HEK293T (cell line): ENCODE measurements around the gene AKAP6.

ENCODE experiments used
- CTCF ChIA-PET: fragments of 350-600 bp; formaldehyde crosslinking; extraction: SDS; loops from one replicate; lab custom pipeline; 2021; ENCODE audit warnings: antibody characterized with exemption, inconsistent platforms; lab: Yijun Ruan, JAX
- POLR2A ChIA-PET: fragments of 350-600 bp; formaldehyde crosslinking; extraction: SDS; loops from one replicate; lab custom pipeline; 2020; ENCODE audit warnings: antibody characterized with exemption, inconsistent platforms; lab: Yijun Ruan, JAX
- DNase-seq: peaks from one replicate; pipeline ENCODE4 v3.0.0; 2012; ENCODE audit warnings: mixed read lengths; ENCODE audit errors: extremely low spot score
- ARNT ChIP-seq: fragments of 450-650 bp; IDR thresholded peaks from 2 replicates; pipeline ENCODE4 v1.6.1; 2017; ENCODE audit warnings: mild to moderate bottlenecking
- BHLHE40 ChIP-seq: fragments of 450-650 bp; IDR thresholded peaks from 2 replicates; pipeline ENCODE4 v1.6.1; 2016; ENCODE audit warnings: mild to moderate bottlenecking, moderate library complexity, borderline replicate concordance
- CTBP1 ChIP-seq: fragments of 450-650 bp; IDR thresholded peaks from 2 replicates; pipeline ENCODE4 v1.6.1; 2016; ENCODE audit warnings: borderline replicate concordance
- ELF4 ChIP-seq: fragments of 450-650 bp; IDR thresholded peaks from 2 replicates; pipeline ENCODE4 v1.6.1; 2017; ENCODE audit warnings: antibody characterized with exemption
- FOXA1 ChIP-seq: fragments of 450-650 bp; IDR thresholded peaks from 2 replicates; pipeline ENCODE4 v1.6.1; 2016; ENCODE audit warnings: mild to moderate bottlenecking
- FOXK2 ChIP-seq: fragments of 450-650 bp; IDR thresholded peaks from 2 replicates; pipeline ENCODE4 v1.6.1; 2016; ENCODE audit warnings: mild to moderate bottlenecking
- FOXM1 ChIP-seq: fragments of 450-650 bp; IDR thresholded peaks from 2 replicates; pipeline ENCODE4 v1.6.1; 2017; ENCODE audit warnings: mild to moderate bottlenecking, borderline replicate concordance
- HDGF ChIP-seq: fragments of 450-650 bp; IDR thresholded peaks from 2 replicates; pipeline ENCODE4 v1.6.1; 2017; ENCODE audit warnings: antibody characterized with exemption, borderline replicate concordance
- L3MBTL2 ChIP-seq: fragments of 450-650 bp; conservative IDR thresholded peaks from 2 replicates; pipeline ENCODE4 v1.6.1; 2016; ENCODE audit warnings: mild to moderate bottlenecking
- LEF1 ChIP-seq: fragments of 450-650 bp; IDR thresholded peaks from 2 replicates; pipeline ENCODE4 v1.6.1; 2017; ENCODE audit warnings: mild to moderate bottlenecking, borderline replicate concordance
- NFRKB ChIP-seq: fragments of 450-650 bp; IDR thresholded peaks from 2 replicates; pipeline ENCODE4 v1.6.1; 2016; ENCODE audit warnings: mild to moderate bottlenecking, moderate library complexity
- SP1 ChIP-seq: fragments of 450-650 bp; IDR thresholded peaks from 2 replicates; pipeline ENCODE4 v1.6.1; 2017
- SUZ12 ChIP-seq: fragments of 450-650 bp; IDR thresholded peaks from 2 replicates; pipeline ENCODE4 v1.6.1; 2016; ENCODE audit warnings: mild to moderate bottlenecking
- TARDBP ChIP-seq: fragments of 450-650 bp; IDR thresholded peaks from 2 replicates; pipeline ENCODE4 v1.6.1; 2016
- ZNF384 ChIP-seq: fragments of 450-650 bp; IDR thresholded peaks from 2 replicates; pipeline ENCODE4 v1.6.1; 2016
- TF ChIP-seq, protein P1 (sequence below): fragments of 450-650 bp; IDR thresholded peaks from 2 replicates; pipeline ENCODE4 v1.6.1; 2016

AKAP6 gene

DNA sequence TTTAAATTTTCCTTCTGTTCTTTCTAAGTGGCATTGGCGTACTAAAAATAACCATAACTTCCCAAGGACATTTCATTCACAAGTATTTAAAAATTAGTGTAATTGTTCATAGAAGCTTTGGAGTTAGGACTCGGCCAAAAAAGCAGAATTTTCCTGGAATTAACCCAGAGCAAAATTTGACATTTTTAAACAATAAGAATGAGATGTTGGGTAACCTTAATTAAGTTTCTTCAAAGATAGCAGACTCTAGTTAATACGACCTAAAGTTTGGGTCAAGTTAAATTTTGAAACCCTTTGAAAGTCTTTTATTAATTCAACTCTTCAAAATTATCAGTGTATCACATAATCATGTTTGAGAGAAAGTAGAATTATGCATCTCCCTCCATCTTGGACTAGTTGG lies 118.3 kb downstream of the AKAP6 start:
- no peak for DNase-seq
- ChIA-PET POLR2A (no interaction called here), CTCF (no interaction called here)
- TF ChIP-seq SP1 (no peak), NFRKB (no peak), HDGF (no peak), FOXM1 (no peak), LEF1 (no peak), L3MBTL2 (no peak), ZNF384 (no peak), ELF4 (no peak), SUZ12 (no peak), TARDBP (no peak), CTBP1 (no peak), BHLHE40 (no peak), ARNT (no peak), FOXA1 (no peak), FOXK2 (no peak)
- TF ChIP-seq, protein P1, sequence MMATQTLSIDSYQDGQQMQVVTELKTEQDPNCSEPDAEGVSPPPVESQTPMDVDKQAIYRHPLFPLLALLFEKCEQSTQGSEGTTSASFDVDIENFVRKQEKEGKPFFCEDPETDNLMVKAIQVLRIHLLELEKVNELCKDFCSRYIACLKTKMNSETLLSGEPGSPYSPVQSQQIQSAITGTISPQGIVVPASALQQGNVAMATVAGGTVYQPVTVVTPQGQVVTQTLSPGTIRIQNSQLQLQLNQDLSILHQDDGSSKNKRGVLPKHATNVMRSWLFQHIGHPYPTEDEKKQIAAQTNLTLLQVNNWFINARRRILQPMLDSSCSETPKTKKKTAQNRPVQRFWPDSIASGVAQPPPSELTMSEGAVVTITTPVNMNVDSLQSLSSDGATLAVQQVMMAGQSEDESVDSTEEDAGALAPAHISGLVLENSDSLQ: no peak

DNA sequence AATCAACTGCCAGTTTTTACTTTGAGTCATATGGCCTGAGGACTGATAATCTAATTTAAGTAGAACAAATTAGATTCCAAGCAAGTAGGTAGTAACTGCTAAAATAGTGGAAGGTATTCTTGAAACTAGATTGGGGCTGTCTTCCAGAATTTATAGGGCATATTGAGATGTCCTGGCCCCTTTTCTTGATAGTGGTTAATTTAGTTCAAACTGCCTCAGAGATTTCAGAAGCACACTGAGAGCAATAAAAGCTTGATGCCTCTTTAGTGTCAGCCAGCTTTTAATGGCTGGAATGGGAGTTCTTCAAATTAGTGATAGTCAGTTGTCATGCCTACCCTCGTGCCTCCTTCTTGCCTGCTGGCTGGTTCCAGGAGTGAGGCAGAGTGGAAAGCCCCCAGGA lies 120.5 kb downstream of the AKAP6 start:
- ChIA-PET CTCF (interaction anchor here (1.4 kb wide), 1 partner anchor 20 kb away, joined by 3 read pairs; no protein-coding TSS in a partner anchor), POLR2A (no interaction called here)
- DNase-seq: no peak
- TF ChIP-seq LEF1: no peak
- TF ChIP-seq, protein P1: peak; percentile 45

DNA sequence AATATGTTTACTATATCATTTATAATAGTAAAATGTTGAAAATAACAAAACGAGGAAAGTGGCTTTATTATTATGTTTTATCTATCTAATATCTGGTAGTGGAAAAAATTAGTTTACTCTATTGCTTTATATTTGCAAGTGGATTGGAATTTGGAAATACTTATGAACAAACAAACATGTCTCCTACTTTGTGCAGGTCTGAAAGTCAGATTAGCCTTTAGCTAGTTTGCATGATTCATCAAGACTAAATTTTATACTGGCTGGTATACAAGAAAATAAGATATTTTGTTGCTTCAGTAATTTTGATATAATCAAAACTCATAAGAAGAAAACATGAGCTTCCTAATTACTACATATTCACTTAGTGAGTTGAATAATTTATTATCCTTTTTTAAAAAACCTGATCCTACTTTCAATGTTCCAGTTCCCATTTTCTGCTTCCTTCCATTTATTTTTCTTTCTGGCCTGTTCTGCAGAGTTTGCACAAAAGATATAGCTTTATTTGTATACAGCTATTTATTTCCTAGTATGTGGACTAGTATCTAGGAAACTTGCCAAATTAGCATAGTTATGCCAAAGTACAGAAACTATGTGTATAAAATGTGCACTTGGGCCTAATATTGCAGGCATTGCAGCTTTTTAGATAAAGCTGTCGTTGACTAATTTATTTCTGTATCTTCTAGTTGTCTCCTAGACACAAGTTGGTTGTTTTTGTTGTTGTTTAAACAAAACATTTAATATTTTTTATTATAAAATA lies 122.0 kb downstream of the AKAP6 start:
- no peak for TF ChIP-seq ARNT
- TF ChIP-seq, protein P1: no peak
- TF ChIP-seq ZNF384: no peak
- no peak for TF ChIP-seq L3MBTL2
- no peak for TF ChIP-seq FOXK2
- TF ChIP-seq ELF4: no peak
- no peak for TF ChIP-seq SP1
- TF ChIP-seq FOXA1: no peak
- no peak for TF ChIP-seq TARDBP
- no peak for TF ChIP-seq HDGF
- no peak for TF ChIP-seq LEF1
- no peak for TF ChIP-seq BHLHE40
- TF ChIP-seq SUZ12: no peak
- TF ChIP-seq FOXM1: no peak
- no peak for TF ChIP-seq NFRKB
- no peak for TF ChIP-seq CTBP1
- CTCF ChIA-PET: no interaction called here
- DNase-seq: no peak
- POLR2A ChIA-PET: no interaction called here

DNA sequence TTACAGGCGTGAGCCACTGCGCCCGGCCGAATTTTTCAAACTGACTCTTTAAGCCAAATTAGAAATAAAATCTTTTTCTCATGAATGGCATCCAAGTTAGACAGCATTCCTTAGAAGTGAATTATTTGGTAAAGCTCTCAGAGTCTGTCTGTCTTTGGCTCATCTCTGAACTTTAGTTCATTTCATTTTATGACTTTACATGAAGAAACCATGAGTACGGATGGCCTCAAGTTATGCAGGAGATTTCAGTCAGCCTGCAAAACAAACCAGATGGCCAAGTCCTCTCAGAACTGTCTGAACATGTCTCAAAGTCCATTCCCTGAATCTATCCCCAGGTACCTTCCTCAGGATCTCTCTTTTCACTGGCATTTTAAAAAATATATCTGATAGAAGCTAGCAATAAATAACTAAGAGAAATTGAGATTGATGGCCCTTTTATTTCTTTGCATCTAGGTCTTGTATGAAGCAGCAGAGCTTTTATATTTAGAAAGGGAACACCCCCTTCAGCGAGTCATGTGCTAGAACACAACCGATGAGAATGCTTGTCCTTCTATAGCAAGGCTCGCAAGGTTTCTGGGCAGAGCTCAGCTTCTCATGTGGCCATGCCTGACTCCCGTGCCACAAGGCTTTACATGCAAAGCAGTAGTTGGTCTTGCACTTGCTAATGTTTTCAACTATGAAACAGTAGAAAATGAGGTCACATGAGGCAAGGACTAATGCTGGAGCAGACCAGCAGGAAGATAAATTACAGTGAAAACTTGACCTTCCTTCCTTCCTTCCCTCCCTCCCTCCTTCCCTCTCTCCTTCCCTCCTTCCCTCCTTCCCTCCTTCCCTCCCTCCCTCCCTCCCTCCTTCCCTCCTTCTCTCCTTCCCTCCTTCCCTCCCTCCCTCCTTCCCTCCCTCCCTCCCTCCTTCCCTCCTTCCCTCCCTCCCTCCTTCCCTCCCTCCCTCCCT lies 125.0 kb downstream of the AKAP6 start:
- POLR2A ChIA-PET: no interaction called here
- CTCF ChIA-PET: no interaction called here
- TF ChIP-seq, protein P1: no peak
- TF ChIP-seq SUZ12 (no peak), FOXK2 (no peak), FOXM1 (no peak), FOXA1 (no peak), L3MBTL2 (no peak), ZNF384 (no peak), HDGF (no peak), NFRKB (no peak), SP1 (no peak), TARDBP (no peak), LEF1 (no peak), ARNT (no peak), BHLHE40 (no peak), CTBP1 (no peak), ELF4 (no peak)
- DNase-seq: no peak

DNA sequence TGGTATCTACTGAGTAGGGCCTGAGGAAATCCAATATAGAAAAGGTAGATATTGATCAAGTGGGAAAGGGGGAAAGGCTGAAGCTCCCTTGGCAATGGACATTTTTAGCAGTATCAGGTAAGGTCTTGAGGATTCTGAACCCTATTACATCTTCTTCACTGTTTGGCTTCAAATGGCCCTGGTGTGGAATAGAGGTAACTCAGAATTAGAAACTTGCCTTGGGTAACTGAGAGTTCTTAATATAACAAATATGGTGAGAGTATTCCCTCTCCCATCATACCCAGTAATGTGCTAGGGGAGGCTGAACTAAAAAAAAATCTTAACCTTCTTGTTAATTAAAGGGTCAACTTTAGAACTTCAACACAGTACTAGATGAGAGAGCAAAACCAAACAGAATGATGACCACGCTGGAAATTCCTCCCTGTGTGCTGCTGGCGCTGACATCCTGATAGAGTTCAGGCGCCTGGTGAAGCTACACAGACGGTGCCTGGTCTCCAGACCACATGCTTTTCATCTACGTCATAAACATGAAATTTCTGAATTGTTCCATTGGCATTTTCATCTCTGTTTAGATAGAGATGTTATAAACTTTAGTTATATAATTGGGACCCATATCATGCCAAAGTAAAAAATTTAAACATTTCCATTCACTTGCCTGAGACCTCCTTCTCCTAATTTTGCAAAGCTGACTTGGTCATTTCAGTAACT lies 128.3 kb downstream of the AKAP6 start:
- CTCF ChIA-PET: no interaction called here
- TF ChIP-seq, protein P1: no peak
- TF ChIP-seq SP1 (no peak), ARNT (no peak), FOXA1 (no peak), ELF4 (no peak), CTBP1 (no peak), FOXM1 (no peak), HDGF (no peak), FOXK2 (no peak), TARDBP (no peak), ZNF384 (no peak)
- DNase-seq: no peak
- POLR2A ChIA-PET: no interaction called here
